Astrocyte of the hippocampus (primary cell): ENCODE results near the gene POLD2.

Experiments used
- DNase-seq: peaks from one replicate; pipeline ENCODE4 v3.0.0; 2011; ENCODE audit warnings: low read depth, low spot score

The POLD2 gene

GRCh38 chr7:44082541-44083207, 40.7 kb downstream of the POLD2 start:
- DNase-seq, result peak; percentile 99

DNA sequence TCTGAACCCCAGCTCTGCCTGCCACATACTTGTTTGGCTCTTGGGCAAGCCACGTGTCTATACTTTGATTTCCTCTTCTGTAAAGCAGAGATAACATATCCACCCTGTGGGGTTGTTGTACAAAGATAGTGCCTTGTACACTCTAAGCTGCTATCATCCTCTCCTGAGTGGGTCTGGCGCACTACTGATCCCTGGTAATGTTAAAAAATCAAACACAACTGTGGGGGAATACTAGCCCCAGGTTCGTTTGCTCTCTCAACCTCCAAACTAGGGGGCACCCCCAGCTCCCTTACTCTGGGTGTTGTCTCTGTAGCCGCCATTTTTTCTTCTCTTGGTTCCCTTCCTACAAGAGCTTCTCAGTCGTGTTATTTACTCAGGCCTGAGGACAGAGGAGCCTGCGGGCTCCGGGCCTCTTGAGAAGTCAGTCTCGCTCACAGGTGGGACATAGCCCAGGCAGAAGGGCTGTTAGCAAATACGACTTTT, 42.0 kb downstream of the POLD2 start:
- no peak for DNase-seq

DNA sequence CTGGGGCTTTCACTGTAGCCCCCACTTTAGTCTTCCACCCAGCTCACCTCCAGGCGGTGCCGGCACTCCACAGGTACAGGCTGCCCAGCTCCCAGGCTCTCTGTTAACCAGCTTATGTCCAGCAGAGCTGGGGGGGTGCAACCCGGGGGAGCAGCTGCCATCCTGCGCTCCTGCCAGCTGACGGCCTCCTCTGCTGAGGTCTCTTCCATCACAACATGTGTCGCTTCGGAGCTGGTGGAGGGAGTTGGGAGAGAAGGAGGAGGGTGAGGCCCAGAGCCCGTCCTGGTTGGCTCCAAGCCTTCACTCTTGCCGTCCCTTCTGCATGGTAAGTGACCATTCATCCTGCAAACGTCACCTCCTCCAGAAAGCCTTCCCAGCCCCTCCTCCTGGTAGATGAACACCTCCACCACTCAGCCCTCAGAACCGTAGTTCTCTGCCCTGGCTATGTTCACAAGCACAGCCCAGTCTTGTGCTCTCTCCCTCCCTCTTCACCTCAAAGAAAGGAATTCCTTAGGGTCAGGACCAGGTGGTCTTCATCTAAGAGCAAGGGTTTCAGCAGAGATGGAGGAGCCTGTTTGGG, 42.6 kb downstream of the POLD2 start:
- no peak for DNase-seq

DNA sequence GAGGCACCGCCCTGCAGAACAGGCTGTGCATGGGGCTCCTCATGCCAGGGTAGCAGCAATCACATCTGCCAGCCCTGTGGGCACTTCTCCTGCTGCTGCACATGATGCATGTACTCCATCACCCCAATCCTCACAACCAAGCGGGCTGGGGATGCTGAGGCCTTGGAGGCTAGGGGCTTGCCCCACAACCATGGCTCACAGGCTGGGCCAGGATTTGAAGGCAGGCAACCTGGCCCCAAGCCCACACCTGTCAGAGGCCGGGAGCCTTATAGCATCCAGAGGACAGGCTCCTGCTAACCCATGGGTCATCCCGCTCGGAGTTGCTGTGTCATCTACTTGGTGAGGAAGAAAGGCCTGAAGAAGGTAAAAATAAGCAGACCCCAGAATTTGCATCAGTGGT, 43.2 kb downstream of the POLD2 start:
- DNase-seq, result no peak

DNA sequence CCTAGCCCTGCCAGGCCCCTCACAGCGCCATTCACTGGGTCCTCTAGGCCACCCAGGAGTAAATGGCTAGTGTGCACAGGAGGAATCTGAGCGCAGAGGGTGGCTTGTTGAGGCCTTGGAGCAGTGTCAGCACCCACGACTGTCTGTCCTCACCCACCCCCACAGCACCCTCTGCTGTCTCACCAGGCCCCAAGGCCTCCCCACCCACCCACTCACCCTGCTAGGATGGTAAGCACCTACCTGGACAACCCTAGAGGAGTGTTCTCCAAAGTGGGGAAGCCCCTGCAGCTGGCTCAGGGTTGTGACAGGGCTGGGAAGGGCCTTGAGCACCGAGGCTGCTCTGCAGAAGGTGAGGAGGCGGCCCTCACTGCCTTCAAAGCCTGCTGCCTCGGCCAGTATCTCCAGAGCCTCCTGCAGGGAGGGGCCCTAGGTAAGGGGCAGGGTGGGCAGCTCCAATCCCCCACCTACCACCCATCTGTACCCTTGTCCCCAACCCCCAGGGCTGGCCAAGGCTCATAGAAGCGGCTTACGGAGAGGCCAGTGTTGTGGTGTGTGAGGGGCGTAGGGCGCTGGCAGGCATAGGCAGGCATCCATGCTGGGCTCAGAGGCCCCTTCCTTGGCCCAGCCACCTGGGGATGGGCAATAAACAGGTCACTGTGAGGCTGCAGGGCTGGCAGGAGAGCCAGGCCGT, 43.9 kb downstream of the POLD2 start:
- DNase-seq, result no peak

DNA sequence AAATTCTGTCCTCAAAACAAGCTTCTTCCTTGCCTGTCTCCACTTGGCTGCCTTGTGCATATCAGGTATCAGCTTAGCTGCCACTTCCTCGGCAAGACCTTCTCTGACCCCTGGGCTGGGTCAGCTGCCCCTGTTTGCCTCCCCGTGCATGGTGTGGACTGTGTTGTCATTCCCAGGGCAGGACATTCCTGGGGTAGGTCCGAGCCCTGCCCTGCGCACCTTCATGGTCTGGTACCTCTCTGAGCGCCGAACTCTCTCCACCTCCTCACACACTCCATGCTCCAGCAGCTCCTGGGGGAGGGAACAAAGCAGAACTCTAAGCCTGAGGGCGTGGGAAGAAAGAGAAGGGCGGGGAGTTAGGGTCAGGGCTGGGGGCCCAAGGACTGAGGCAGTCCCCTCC, 44.8 kb downstream of the POLD2 start:
- DNase-seq, result no peak

GRCh38 chr7:44077681-44078091, 45.7 kb downstream of the POLD2 start:
- DNase-seq, result no peak

GRCh38 chr7:44077061-44077460, 46.3 kb downstream of the POLD2 start:
- no peak for DNase-seq

DNA sequence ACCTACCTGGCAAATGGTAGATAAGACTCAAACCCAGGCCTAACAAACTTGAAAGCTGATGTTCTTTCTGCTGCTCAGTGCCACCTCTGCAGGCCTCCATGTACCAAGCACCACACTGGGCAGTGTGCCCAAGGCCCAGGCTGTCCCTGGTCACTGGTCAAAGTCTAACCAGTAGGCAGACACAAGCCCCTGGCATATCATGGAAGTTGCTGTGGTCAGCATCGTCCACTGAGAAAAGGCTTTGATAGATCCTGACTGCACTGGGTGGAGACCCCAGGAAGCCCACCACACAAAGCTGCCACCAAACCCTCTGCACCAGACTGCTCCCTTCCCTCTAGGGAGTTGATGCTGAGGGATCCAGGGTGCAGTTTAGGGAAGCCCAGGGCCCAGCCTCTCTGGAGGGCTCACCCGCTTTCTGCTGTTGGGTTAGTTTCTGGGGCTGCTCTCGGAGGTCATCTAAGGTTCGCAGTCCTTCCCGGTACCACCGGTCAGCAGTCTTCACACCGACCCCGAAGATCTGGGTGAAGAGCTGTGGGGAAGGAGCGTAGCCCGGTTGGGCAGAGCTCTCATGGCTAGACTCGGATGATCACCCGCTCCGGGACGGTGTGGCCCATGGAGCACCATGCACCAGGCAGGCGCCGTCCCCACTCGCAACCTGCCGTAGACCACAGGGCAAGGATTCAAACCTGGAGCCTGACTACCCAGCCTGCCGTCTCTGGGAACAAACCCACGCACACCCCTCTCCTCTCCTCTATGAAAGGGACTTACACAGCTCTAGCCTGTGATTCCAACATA, 47.0 kb downstream of the POLD2 start:
- DNase-seq, result no peak

GRCh38 chr7:44075296-44076075, 47.9 kb downstream of the POLD2 start:
- DNase-seq, result no peak

DNA sequence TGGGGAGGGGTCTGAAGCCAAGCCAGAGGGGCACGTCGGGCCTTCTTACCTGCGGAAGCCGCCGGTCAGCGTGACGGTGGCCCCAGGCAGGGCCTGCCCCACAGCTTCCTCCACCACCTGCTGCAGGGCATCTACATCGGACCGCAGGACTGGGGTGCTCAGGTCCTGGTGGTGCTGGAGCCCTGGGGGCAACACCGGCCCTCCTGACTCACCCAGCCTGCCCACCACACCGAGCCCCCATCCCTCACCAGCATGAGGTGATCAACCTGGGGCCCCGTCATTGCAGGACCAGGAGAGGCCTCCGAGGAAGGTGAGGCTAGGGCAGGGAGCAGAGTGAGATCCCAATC, 49.0 kb downstream of the POLD2 start:
- no peak for DNase-seq

GRCh38 chr7:44073664-44074348, 49.5 kb downstream of the POLD2 start:
- DNase-seq, result peak; percentile 43

- DNase-seq, result peak; percentile 94
Observed at GRCh38 chr7:44072364-44073231, 50.8 kb downstream of the POLD2 start.

DNA sequence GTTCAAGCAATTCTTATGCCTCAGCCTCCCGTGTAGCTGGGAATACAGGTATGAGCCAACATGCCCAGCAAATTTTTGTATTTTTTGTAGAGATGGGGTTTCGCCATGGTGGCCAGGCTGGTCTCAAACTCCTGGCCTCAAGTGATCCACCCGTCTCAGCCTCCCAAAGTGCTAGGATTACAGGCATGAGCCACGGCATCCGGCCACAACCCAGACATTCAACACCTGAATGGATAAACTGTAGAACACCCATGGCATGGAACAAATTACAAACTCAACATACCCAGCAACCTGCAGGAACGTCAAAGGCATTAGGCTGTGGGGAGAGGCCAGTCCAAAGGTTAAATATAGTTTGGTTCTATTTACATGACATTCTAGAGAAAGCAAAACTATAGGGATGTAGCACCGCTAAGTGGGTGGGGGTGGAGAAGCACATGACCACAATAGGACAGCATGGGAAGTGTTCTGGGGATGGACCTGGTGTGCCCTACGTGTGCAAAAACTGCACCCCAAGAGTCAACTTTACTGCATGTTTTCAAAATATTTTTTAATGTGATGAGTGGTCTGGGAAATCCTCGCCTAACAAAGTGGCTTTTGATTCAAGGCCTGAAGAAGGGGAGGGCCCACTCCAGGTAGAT, 51.5 kb downstream of the POLD2 start:
- no peak for DNase-seq

GRCh38 chr7:44068054-44068453, 55.3 kb downstream of the POLD2 start:
- no peak for DNase-seq

GRCh38 chr7:44067064-44067951, 56.0 kb downstream of the POLD2 start:
- no peak for DNase-seq

GRCh38 chr7:44066494-44067063, 56.8 kb downstream of the POLD2 start:
- no peak for DNase-seq

- no peak for DNase-seq
Observed at GRCh38 chr7:44066111-44066460, 57.3 kb downstream of the POLD2 start.
